ENCODE measurements around the gene KRTAP19-8. TPM values are rescaled to one million over a fixed set of nuclear protein-coding genes. Genes with fewer than 3 reads are reported as not detected.

Gene KRTAP19-8
- total RNA-seq, 1 donor from 2014 or later: not detected

DNA sequence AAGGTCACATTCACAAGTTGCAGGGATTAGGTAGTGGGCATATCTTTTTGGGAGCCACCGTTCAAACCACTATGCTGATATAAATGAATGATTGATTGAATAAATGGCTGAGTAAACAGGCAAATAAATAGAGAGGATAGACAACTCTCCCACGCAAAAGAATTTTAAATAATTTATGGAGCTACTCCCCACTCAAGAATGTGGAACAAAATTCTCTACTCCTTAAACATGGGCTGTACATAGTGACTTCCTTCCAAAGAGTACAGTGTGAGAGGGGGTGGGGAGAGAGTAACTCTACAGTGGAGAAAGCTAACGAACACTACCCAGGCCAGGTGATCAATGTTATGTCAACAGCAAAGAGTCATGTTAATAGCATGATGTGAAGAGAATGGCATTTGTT lies 40.7 kb downstream of the KRTAP19-8 start:
- Histone ChIP-seq H3K27ac (no peak overlapping the region), H3K4me1 (no peaks in the 10 kb centered on the region), H3K27me3 (no peaks in the 10 kb centered on the region), H3K36me3 (no peaks in the 10 kb centered on the region), H3K9me3 (no peaks in the 10 kb centered on the region), H3K4me3 (no peak overlapping the region)
- intact Hi-C loops (cut with DNase I): no loop called here
- ATAC-seq: no peak
- DNase-seq: no peak
- TF ChIP-seq, protein P1, sequence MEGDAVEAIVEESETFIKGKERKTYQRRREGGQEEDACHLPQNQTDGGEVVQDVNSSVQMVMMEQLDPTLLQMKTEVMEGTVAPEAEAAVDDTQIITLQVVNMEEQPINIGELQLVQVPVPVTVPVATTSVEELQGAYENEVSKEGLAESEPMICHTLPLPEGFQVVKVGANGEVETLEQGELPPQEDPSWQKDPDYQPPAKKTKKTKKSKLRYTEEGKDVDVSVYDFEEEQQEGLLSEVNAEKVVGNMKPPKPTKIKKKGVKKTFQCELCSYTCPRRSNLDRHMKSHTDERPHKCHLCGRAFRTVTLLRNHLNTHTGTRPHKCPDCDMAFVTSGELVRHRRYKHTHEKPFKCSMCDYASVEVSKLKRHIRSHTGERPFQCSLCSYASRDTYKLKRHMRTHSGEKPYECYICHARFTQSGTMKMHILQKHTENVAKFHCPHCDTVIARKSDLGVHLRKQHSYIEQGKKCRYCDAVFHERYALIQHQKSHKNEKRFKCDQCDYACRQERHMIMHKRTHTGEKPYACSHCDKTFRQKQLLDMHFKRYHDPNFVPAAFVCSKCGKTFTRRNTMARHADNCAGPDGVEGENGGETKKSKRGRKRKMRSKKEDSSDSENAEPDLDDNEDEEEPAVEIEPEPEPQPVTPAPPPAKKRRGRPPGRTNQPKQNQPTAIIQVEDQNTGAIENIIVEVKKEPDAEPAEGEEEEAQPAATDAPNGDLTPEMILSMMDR (IDR thresholded peaks at IDR 0.05): no peak

DNA sequence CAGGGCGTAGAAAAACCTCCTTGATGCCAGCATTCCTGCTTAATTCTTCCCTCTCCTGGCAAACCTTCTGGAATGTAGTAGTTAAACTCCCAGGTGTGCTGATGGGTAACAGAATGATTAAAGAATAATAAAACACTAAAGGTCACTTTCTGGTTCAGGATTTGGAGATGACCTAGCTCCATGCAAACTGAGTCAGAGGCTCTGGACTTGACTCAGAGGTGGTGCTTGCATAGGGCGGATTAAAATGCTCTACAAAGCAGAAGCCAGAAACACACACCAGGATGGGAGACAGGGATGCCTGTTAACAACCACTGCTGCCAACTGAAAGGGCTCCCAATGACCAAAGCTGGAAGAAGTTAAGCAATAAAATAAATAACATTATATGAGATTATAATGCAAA lies 41.5 kb downstream of the KRTAP19-8 start:
- no peak for ATAC-seq
- no peaks in the 10 kb centered on the region for H3K9me3 ChIP-seq
- TF ChIP-seq, protein P1 (IDR thresholded peaks at IDR 0.05): no peak
- H3K4me3 ChIP-seq: no peak overlapping the region
- no peaks in the 10 kb centered on the region for H3K4me1 ChIP-seq
- intact Hi-C loops (cut with DNase I): no loop called here
- DNase-seq: no peak
- H3K27me3 ChIP-seq: no peaks in the 10 kb centered on the region
- no peak overlapping the region for H3K27ac ChIP-seq
- H3K36me3 ChIP-seq: no peaks in the 10 kb centered on the region

GRCh38 chr21:30994932-30995331 lies 43.3 kb downstream of the KRTAP19-8 start:
- no peaks in the 10 kb centered on the region for H3K9me3 ChIP-seq
- H3K27me3 ChIP-seq: no peaks in the 10 kb centered on the region
- TF ChIP-seq, protein P1 (IDR thresholded peaks at IDR 0.05): no peak
- no peaks in the 10 kb centered on the region for H3K36me3 ChIP-seq
- no peak overlapping the region for H3K4me3 ChIP-seq
- DNase-seq: no peak
- ATAC-seq: no peak
- intact Hi-C loops (cut with DNase I): no loop called here
- H3K27ac ChIP-seq: no peak overlapping the region
- no peaks in the 10 kb centered on the region for H3K4me1 ChIP-seq

DNA sequence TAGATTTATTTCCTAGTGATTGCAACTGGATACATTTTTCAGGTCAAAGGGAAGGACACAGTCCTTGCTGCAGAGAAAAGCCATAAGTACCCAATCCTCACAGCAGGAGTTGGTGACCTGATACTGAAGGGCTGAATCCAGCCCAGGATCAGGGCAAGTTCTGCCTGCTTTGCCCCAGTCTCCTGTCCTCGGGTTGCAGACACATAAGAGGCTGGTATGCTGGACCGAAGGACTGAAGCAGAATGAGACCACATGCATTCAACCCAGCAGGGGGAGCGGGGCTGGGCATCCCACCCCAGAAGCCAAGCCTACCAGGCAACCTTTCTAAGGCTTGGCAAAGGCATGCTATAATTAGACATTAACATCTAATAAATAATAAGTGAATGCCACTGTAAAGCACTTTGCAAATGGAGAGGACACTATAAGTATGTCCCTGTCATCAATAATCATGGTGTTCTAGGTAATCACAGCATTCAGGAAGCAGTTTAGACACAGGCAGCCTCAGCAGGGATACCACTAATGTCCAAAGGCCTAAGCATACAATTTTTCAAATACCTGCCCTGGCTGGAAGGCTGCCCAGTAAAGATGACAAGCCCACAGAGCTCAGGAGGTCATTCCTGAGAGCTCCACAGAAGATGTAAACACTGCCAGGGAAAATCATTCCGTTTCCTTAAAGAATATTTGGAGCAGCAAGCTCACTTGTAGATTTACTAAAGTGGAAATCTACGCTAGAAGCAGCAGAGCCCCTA lies 47.6 kb downstream of the KRTAP19-8 start:
- intact Hi-C loops (cut with DNase I): no loop called here
- ATAC-seq (peak; percentile 61), DNase-seq (no peak)
- Histone ChIP-seq H3K36me3 (no peaks in the 10 kb centered on the region), H3K27ac (no peak overlapping the region), H3K4me3 (no peak overlapping the region), H3K27me3 (no peaks in the 10 kb centered on the region), H3K9me3 (no peaks in the 10 kb centered on the region), H3K4me1 (no peaks in the 10 kb centered on the region)
- TF ChIP-seq, protein P1 (IDR thresholded peaks at IDR 0.05): no peak

- Histone ChIP-seq H3K27me3 (no peaks in the 10 kb centered on the region), H3K4me1 (no peaks in the 10 kb centered on the region), H3K27ac (no peak overlapping the region), H3K36me3 (no peaks in the 10 kb centered on the region), H3K4me3 (no peak overlapping the region), H3K9me3 (no peaks in the 10 kb centered on the region)
- TF ChIP-seq, protein P1 (IDR thresholded peaks at IDR 0.05): no peak
- no peak for DNase-seq
- intact Hi-C loops (cut with DNase I): no loop called here
- no peak for ATAC-seq
These were observed 49.6 kb downstream of the KRTAP19-8 start for GRCh38 chr21:30988706-30989105.

Other genes with a start within 250 kb of the KRTAP19-8 start
- not detected for gene KRTAP8-1, start 225.2 kb downstream of the KRTAP19-8 start, total RNA-seq
- not detected for gene KRTAP7-1, start 208.7 kb downstream of the KRTAP19-8 start, total RNA-seq
- not detected for gene KRTAP11-1, start 156.9 kb downstream of the KRTAP19-8 start, total RNA-seq

All from upper lobe of right lung (tissue), 1 donor.